Left lung (tissue), 10 donors: ENCODE measurements around the gene PAAF1. TPM values are rescaled to one million over a fixed set of nuclear protein-coding genes. Genes with fewer than 3 reads are reported as not detected.

Experiments
- ATAC-seq: fragments of 200-7000 bp; cut with Tn5 transposase; one replicate; pipeline ENCODE4 v1.9.1; 2020; ENCODE audit warnings: moderate library complexity
- DNase-seq, 4 donors: peaks; one replicate each; pipeline ENCODE4 v3.0.0-alpha.2; 2013 to 2020
- H3K27ac ChIP-seq, 2 donors: fragments of 200-600 bp; sonication (generic) in 1 of 2; one replicate each; pipeline versions ENCODE4 v1.5.0 to v1.8.0; 2020 to 2021
- H3K27me3 ChIP-seq, 2 donors: fragments of 200-600 bp; sonication (generic) in 1 of 2; one replicate each; pipeline versions ENCODE4 v1.5.0 to v1.8.0; 2020 to 2021
- H3K36me3 ChIP-seq, 2 donors: fragments of 200-600 bp; sonication (generic) in 1 of 2; one replicate each; pipeline versions ENCODE4 v1.5.0 to v1.8.0; 2020 to 2021
- H3K4me1 ChIP-seq, 2 donors: fragments of 200-600 bp; one replicate each; pipeline ENCODE4 v1.8.0; 2021
- H3K4me3 ChIP-seq, 2 donors: fragments of 200-600 bp; sonication (generic) in 1 of 2; one replicate each; pipeline versions ENCODE4 v1.5.0 to v1.8.0; 2020 to 2021; ENCODE audit warnings: mild to moderate bottlenecking in 1 of 2
- H3K9me3 ChIP-seq, 2 donors: fragments of 200-600 bp; sonication (generic) in 1 of 2; one replicate each; pipeline versions ENCODE4 v1.5.0 to v1.8.0; 2020 to 2021
- intact Hi-C, 2 donors: fragments of 100-400 bp; cut with DNase I; formaldehyde crosslinking; loops; one replicate each; pipeline versions ENCODE4 v1.11.2 to v1.14.2; 2022
- polyA plus RNA-seq, 6 donors: library from polyadenylated mRNA; unstranded; fragments of 120-200 nt; gene quantifications; one replicate each; pipeline ENCODE4 v1.2.1, GENCODE V29; 2013; ENCODE audit not compliant: insufficient read length in 6 of 6
- total RNA-seq, 2 donors: library from RNA; stranded (reverse); fragmentation: NEBNext Ultra II Directional; extraction: Animal tissue kit (Norgen Biotek cat#: 25700); gene quantifications; one replicate each; pipeline ENCODE4 v1.2.1, GENCODE V29; 2021
- TF ChIP-seq, protein P1 (sequence below), 2 donors: fragments of 200-600 bp; sonication (generic) in 1 of 2; IDR thresholded peaks; one replicate each; pipeline versions ENCODE4 v1.5.0 to v1.8.0; 2021; ENCODE audit warnings: antibody characterized with exemption in 2 of 2
- donor health status: DM: no; HTN: yes; CAD: no.
- donor health status: DM: no; HTN: no; CAD: no.

The PAAF1 gene
- total and polyA plus RNA-seq, 8 donors: 13.0 to 47.3 (median 34.3) TPM

DNA sequence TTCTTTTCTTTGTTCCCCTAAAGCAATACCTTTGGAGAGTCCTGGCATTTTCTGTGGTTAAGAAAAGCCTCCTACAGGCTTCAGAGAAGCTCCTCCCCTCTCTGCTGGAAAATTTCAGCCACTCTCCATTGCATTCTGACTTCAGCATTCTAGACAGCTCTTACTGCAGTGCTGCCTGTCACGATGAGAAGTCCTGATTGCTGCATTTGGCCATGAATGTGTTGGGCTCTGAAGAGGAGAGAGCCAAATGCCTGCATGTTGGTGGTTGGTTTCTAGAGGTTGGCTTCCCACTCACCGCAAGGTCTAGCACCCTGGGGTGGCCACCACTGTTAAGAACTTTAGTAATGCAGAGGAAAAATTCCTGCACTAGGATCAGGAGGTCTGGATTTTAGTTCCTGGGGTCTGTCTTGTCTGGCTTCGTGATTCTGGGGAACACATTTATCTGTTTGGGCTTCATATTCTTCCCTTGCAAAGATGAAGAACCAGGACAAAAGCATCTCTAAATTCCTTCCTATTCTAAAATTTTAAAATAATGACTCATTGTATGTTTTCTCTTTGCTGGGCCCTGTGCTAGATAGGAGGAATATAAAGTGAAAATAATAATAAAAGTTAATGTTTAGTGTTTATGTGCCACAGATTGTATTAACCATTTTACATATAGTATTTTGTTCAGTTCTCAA is 38.2 kb upstream of the PAAF1 start:
- ATAC-seq (peak; percentile 35), DNase-seq (no peak)
- H3K27ac ChIP-seq: no peak overlapping the region
- TF ChIP-seq, protein P1, sequence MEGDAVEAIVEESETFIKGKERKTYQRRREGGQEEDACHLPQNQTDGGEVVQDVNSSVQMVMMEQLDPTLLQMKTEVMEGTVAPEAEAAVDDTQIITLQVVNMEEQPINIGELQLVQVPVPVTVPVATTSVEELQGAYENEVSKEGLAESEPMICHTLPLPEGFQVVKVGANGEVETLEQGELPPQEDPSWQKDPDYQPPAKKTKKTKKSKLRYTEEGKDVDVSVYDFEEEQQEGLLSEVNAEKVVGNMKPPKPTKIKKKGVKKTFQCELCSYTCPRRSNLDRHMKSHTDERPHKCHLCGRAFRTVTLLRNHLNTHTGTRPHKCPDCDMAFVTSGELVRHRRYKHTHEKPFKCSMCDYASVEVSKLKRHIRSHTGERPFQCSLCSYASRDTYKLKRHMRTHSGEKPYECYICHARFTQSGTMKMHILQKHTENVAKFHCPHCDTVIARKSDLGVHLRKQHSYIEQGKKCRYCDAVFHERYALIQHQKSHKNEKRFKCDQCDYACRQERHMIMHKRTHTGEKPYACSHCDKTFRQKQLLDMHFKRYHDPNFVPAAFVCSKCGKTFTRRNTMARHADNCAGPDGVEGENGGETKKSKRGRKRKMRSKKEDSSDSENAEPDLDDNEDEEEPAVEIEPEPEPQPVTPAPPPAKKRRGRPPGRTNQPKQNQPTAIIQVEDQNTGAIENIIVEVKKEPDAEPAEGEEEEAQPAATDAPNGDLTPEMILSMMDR (IDR thresholded peaks at IDR 0.05): no peak
- H3K4me1 ChIP-seq: peaks cover 0 to 4% of the 10 kb centered on the region in 2 donors
- peaks cover 0 to 20% of the 10 kb centered on the region in 2 donors for H3K36me3 ChIP-seq
- H3K9me3 ChIP-seq: no peaks in the 10 kb centered on the region
- no peak overlapping the region for H3K4me3 ChIP-seq
- no peaks in the 10 kb centered on the region for H3K27me3 ChIP-seq
- intact Hi-C loops: no loop called here

DNA sequence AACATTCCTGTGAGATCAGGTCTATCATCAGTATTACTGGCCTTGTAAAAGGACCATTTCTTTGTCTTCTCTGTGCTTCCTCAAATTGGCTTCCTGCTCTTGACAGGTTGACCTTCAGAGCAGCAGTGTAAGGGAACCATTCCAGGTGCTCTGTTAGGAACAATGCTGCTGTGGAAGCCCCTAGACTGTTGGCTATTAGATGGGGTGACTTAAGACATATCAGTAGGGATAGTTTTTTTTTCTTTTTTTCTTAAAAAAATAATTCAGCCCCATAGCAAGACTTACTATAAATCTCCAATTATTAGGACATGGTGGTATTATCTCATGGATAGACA is 37.7 kb upstream of the PAAF1 start:
- DNase-seq (no peak), ATAC-seq (no peak)
- H3K4me3 ChIP-seq: no peak overlapping the region
- intact Hi-C loops: no loop called here
- H3K27me3 ChIP-seq: no peaks in the 10 kb centered on the region
- no peaks in the 10 kb centered on the region for H3K9me3 ChIP-seq
- H3K27ac ChIP-seq: no peak overlapping the region
- TF ChIP-seq, protein P1 (IDR thresholded peaks at IDR 0.05): no peak
- peaks cover 0 to 3% of the 10 kb centered on the region in 2 donors for H3K4me1 ChIP-seq
- peaks cover 0 to 25% of the 10 kb centered on the region in 2 donors for H3K36me3 ChIP-seq

DNA sequence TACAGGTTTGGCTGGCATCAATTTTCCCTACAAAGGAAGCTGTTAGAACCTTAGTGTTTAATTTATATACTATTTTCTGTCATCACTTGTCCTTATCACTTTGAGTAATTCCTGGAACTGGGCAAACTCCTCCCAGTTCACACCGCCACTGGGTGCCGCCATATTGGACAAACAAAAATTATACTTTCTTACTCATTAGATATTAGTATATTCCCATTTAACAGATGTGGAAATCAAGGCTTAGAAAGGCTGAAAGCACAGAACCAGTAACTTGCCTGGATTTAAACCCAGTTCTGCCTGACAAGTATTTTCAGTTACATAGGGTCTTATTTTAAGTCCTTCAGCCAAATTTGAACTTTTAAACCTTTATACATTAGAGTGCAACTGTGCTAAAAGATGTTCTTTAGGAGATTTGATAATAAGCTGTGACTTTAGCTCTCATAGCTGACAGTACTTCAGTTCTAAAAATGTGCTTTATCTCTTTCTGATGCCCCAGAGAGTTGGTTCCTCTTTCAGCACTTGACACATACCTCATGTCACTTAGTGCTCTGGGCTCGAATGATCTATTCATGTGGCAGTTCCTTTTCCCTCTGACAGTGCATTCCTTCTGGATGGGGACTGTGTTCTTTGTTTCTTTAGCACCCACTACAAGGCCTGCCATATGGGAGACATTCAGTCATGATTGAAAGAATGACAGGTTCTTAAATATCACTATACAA is 25.6 kb upstream of the PAAF1 start:
- DNase-seq (no peak), ATAC-seq (peak; percentile 12)
- peaks cover 0 to 14% of the 10 kb centered on the region in 2 donors for H3K36me3 ChIP-seq
- H3K4me1 ChIP-seq: no peaks in the 10 kb centered on the region
- no peak overlapping the region for H3K4me3 ChIP-seq
- H3K27ac ChIP-seq: no peak overlapping the region
- no peaks in the 10 kb centered on the region for H3K27me3 ChIP-seq
- intact Hi-C loops: no loop called here
- H3K9me3 ChIP-seq: no peaks in the 10 kb centered on the region
- TF ChIP-seq, protein P1 (IDR thresholded peaks at IDR 0.05): no peak

DNA sequence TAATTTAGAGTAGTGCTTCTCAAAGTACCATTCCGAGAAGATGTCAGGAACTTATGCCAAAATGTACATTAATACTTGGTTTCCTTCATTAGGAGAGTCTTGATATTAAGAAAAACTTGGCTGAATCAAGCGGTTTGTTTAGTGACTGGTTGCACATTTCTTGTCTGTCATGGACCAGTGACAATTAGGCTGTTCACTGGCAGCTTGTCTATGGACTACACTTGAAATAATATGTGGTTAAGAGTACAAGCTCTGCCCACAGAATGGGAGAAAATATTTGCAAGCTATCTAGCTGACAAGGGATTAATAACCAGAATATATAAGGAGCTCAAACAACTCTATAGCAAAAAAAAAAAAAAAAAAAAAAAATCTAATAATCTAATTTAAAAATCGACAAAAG is 24.8 kb upstream of the PAAF1 start:
- no peak overlapping the region for H3K27ac ChIP-seq
- DNase-seq (no peak), ATAC-seq (no peak)
- peaks cover 0 to 14% of the 10 kb centered on the region in 2 donors for H3K36me3 ChIP-seq
- no peaks in the 10 kb centered on the region for H3K9me3 ChIP-seq
- no peaks in the 10 kb centered on the region for H3K27me3 ChIP-seq
- no peak overlapping the region for H3K4me3 ChIP-seq
- intact Hi-C loops: no loop called here
- TF ChIP-seq, protein P1 (IDR thresholded peaks at IDR 0.05): no peak
- no peaks in the 10 kb centered on the region for H3K4me1 ChIP-seq

DNA sequence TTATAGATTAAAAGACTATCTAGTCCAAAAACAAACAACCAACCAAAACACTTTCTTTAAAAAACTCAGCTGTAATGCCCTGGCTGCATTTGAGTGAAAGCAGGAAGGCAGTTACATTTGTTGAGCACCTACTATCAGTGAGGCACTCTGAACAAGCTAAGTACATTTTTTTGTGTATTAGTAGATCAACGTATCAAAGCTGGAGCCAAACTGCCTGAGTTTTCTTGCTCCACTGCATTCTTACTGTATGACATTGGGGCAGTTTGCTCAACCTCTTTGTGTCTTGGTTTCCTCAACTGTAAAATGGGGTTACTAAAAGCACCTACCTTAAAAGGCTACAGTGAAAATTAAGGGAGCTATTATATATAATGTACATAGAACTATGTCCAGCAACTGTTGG is 22.1 kb upstream of the PAAF1 start:
- Histone ChIP-seq H3K27ac (no peak overlapping the region), H3K4me1 (no peaks in the 10 kb centered on the region), H3K36me3 (peaks cover 0 to 12% of the 10 kb centered on the region in 2 donors), H3K9me3 (no peaks in the 10 kb centered on the region), H3K4me3 (no peak overlapping the region), H3K27me3 (no peaks in the 10 kb centered on the region)
- intact Hi-C loops: no loop called here
- no peak for ATAC-seq
- no peak for DNase-seq
- TF ChIP-seq, protein P1 (IDR thresholded peaks at IDR 0.05): no peak
